NCI-H345 (cell line): ENCODE data around the gene SDSL.

Source experiments
- DNase-seq: peaks from one replicate; lab custom pipeline; 2025; lab: John Stamatoyannopoulos, UW

SDSL gene

GRCh38 chr12:113449299-113449698 lies 27.1 kb downstream of the SDSL start:
- DNase-seq, result no peak

- no peak for DNase-seq
Measured at GRCh38 chr12:113449839-113450238, 27.7 kb downstream of the SDSL start.

GRCh38 chr12:113452458-113452857 lies 30.3 kb downstream of the SDSL start:
- DNase-seq, result no peak

- no peak for DNase-seq
Measured at GRCh38 chr12:113453330-113453729, 31.1 kb downstream of the SDSL start.

- no peak for DNase-seq
Measured at GRCh38 chr12:113456199-113456598, 34.0 kb downstream of the SDSL start.

GRCh38 chr12:113456761-113457160 lies 34.6 kb downstream of the SDSL start:
- no peak for DNase-seq

- no peak for DNase-seq
Measured at GRCh38 chr12:113457185-113457584, 35.0 kb downstream of the SDSL start.

GRCh38 chr12:113457710-113458109 lies 35.5 kb downstream of the SDSL start:
- no peak for DNase-seq

- no peak for DNase-seq
Measured at GRCh38 chr12:113459981-113460380, 37.8 kb downstream of the SDSL start.

- no peak for DNase-seq
Measured at GRCh38 chr12:113461666-113462065, 39.5 kb downstream of the SDSL start.

GRCh38 chr12:113462117-113462774 lies 40.1 kb downstream of the SDSL start:
- DNase-seq, result peak; percentile 69

GRCh38 chr12:113462998-113463745 lies 41.0 kb downstream of the SDSL start:
- no peak for DNase-seq

GRCh38 chr12:113463746-113464451 lies 41.7 kb downstream of the SDSL start:
- DNase-seq, result peak; percentile 13

GRCh38 chr12:113464452-113464775 lies 42.2 kb downstream of the SDSL start:
- no peak for DNase-seq

GRCh38 chr12:113464852-113465719 lies 42.9 kb downstream of the SDSL start:
- no peak for DNase-seq

- DNase-seq, result no peak
Measured at GRCh38 chr12:113465808-113466453, 43.8 kb downstream of the SDSL start.

GRCh38 chr12:113466454-113467141 lies 44.4 kb downstream of the SDSL start:
- peak; percentile 25 for DNase-seq

- no peak for DNase-seq
Measured at GRCh38 chr12:113467142-113467501, 44.9 kb downstream of the SDSL start.

GRCh38 chr12:113467502-113468364 lies 45.6 kb downstream of the SDSL start:
- no peak for DNase-seq
